GF-D8 (cell line): ENCODE measurements around the gene GMDS.

ENCODE experiments used
- DNase-seq: peaks from one replicate; lab custom pipeline; 2025; lab: John Stamatoyannopoulos, UW

GMDS gene

GRCh38 chr6:1987640-1988039 lies 257.8 kb downstream of the GMDS start:
- DNase-seq, result no peak

- DNase-seq, result no peak
Measured at GRCh38 chr6:1986454-1987243, 258.8 kb downstream of the GMDS start.

DNA sequence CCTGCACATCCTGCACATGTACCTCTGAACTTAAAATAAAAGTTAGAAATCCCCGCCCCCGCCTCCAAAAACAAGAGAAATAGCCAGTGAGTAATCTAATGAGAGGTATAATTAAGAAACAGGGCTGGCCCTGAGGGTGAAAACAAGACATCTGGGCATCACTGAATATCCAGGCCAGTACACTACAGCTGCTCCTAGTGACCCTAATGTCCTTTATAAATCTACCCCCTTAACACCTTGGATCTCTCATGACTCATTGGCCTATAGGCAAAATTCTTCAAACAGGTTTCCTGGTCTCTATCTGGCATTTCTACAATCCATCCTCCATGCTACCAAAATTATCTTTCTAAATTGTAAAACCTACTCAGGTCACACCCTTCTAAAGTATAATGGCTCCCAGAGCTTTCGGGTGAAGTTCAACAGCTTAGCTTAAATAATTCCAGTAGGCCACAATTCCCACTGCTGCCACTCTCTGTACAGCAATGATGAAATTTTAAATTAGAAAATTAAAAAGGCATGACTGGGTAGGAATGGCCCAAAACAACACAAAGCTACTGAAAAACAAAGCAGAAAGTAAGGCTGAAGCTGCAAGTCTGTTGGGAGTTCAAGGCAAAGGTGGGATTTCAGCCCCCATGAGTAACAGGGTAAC lies 260.9 kb downstream of the GMDS start:
- no peak for DNase-seq

GRCh38 chr6:1983850-1984249 lies 261.6 kb downstream of the GMDS start:
- DNase-seq, result no peak

DNA sequence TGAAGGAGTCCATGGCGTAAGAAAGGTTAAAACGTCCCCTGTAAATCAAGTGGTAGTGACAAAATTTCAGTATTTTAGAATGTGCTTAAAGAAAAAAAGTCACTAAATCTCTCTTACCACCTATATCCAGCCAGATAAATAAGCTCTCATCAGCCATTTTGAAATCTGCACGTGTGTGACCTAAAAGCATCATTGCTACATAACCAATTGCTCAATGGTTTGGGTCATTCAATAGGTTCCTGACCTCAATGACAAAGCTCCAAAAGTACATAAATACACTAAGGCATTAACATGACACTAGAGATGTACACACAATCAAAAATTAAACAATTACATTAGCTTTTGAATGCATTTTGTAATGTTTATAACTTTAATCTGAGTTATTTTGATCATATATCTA lies 272.4 kb downstream of the GMDS start:
- peak; percentile 50 for DNase-seq

GRCh38 chr6:1971612-1972011 lies 273.8 kb downstream of the GMDS start:
- DNase-seq, result no peak

- no peak for DNase-seq
Measured at GRCh38 chr6:1970151-1970561, 275.2 kb downstream of the GMDS start.

GRCh38 chr6:1966713-1967112 lies 278.7 kb downstream of the GMDS start:
- no peak for DNase-seq

DNA sequence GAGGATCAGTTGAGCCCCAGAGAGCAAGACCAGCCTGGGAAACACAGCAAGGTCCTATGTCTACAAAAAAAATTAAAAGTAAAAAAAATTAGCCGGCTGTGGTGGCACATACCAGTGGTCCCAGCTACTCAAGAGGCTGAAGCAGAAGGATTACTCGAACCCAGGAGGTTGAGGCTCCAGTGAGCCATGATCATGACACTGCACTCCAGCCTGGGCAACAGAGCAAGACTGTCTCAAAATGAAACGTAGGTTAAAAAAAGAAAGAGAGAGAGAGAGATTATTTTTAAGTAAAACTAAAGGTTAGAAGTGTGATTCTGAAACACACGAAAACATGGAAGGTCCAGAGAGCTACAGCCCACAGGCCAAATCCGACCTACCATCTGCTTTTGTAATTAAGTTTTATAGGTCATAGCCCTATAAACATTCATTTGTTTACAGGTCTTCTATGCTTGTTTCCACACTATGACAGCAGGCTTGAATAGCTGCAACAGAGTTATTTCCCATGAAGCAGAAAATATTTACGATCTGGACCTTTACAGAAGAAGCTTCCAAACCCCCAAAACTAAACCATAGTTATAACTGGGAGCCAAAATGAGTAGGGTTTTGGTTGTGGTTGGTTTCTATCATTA lies 279.7 kb downstream of the GMDS start:
- DNase-seq, result no peak

GRCh38 chr6:1963596-1963995 lies 281.8 kb downstream of the GMDS start:
- no peak for DNase-seq

DNA sequence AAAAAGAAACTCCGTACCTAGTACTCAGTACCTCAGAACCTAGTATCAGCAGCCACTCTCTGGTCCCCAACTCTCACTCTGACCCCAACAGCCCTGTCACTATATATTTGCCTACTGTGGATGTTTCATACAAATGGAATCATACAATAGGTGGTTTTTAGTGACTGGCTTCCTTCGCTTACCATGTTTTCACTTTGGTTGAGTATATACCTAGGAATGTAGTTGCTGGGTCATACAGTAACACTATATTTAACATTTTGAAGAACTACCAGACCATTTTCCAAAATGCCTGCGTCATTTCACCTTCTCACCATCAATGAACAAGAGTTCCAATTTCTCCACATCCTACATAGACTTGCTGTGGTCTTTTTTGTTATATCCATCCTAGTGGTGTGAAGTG lies 283.2 kb downstream of the GMDS start:
- no peak for DNase-seq

GRCh38 chr6:1960486-1961142 lies 284.8 kb downstream of the GMDS start:
- no peak for DNase-seq

DNA sequence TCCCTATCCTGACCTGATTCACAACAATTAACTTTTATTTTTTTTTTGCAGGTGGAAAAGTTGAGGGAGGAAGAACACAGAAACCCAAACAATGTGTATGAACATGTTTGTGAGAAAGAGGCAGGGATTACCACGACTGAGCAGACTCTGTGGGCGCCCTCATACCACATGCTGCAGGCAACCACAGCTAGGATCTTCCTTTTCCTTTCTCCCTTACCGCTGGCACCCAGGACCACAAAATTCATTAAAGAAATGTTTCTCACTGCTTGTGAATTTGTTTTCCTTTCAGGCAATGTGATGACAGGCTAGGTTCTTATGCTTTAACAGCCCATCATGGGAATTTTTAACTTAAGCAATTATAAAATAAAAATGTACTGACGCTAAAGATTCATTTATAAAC lies 287.1 kb downstream of the GMDS start:
- DNase-seq, result no peak

GRCh38 chr6:1957746-1958145 lies 287.7 kb downstream of the GMDS start:
- no peak for DNase-seq

GRCh38 chr6:1952740-1953360 lies 292.6 kb downstream of the GMDS start:
- DNase-seq, result no peak

GRCh38 chr6:1950631-1951030 lies 294.8 kb downstream of the GMDS start:
- no peak for DNase-seq

GRCh38 chr6:1949538-1949937 lies 295.9 kb downstream of the GMDS start:
- DNase-seq, result peak; percentile 70

GRCh38 chr6:1947922-1948321 lies 297.5 kb downstream of the GMDS start:
- DNase-seq, result no peak

- no peak for DNase-seq
Measured at GRCh38 chr6:1946583-1946982, 298.8 kb downstream of the GMDS start.

DNA sequence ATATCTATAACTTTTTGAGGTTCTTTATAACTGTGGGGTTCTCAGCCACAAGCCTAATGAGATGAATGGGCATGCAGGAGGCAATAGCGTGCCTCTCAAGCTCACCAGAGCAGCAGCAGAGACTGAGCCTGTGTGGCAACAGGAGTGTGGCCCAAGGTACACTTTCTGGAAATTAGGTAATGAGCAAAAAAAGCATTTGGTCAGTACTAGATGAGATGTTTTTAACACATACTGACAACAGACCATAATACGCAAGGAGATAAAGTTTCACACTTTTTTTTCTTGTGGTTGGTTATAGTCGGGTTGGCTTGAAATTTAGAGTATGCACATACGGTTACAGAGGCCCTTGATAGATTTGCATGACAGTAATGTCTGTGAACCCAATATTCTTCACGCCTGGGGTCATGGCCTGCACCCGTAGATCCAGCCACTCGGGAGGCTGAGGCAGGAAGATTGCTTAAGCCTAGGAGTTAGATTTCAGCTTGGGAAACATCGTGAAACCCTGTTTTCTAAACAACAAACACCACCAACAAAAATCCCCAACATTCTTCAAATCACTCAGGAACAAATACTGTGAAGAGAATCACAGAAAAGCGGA lies 300.1 kb downstream of the GMDS start:
- no peak for DNase-seq

- DNase-seq, result no peak
Measured at GRCh38 chr6:1942834-1943233, 302.6 kb downstream of the GMDS start.

DNA sequence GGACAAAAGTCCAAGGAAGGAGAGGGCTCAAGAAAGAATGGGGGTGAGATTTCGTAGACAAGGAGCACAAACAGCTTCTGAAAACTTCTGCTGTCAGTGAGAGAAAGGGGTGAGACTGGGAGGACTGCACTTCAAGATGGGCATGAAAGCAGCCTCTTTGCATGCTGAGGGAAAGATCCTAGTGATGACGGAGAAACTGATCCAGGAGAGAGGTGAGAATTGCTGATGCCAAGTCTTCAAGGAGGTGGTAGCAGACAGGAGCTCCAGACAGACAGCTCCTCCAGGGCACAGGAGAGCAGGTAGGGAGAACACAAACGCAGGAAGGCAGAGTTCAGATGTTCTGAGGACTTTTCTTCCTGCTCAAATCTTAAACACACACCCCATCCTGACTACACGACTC lies 303.9 kb downstream of the GMDS start:
- DNase-seq, result no peak
